GM18517 (cell line): ENCODE data around the gene WDR11.

Experiments
- ATAC-seq: cut with Tn5 transposase; IDR thresholded peaks from one replicate; pipeline ENCODE4 v1.9.1; 2021; ENCODE audit warnings: mild to moderate bottlenecking, moderate library complexity; ENCODE audit not compliant: unreplicated experiment

The WDR11 gene

GRCh38 chr10:120944586-120945125, 93.5 kb downstream of the WDR11 start:
- ATAC-seq: no peak

- ATAC-seq: no peak
Measured at GRCh38 chr10:120945182-120945581, 94.0 kb downstream of the WDR11 start.

GRCh38 chr10:120945801-120946302, 94.7 kb downstream of the WDR11 start:
- no peak for ATAC-seq

GRCh38 chr10:120946497-120946896, 95.3 kb downstream of the WDR11 start:
- no peak for ATAC-seq

- peak; percentile 72 for ATAC-seq
Measured at GRCh38 chr10:120948889-120949608, 97.9 kb downstream of the WDR11 start.

GRCh38 chr10:120949609-120950031, 98.5 kb downstream of the WDR11 start:
- no peak for ATAC-seq

- no peak for ATAC-seq
Measured at GRCh38 chr10:120950051-120950561, 98.9 kb downstream of the WDR11 start.

- ATAC-seq: no peak
Measured at GRCh38 chr10:120951288-120951687, 100.1 kb downstream of the WDR11 start.

- ATAC-seq: no peak
Measured at GRCh38 chr10:120953897-120954296, 102.7 kb downstream of the WDR11 start.
